Pancreas (tissue), 10 donors: ENCODE results near the gene ZAP70. TPM values are rescaled to one million over a fixed set of nuclear protein-coding genes. Genes with fewer than 3 reads are reported as not detected.
A peak's percentile ranks its signal among the peaks of the same experiment; 100 is the strongest.

Experiments used
- ATAC-seq, 4 donors: fragments of 200-7000 bp; cut with Tn5 transposase; one replicate each; pipeline versions ENCODE4 v1.8.0 to v1.9.1; 2020; ENCODE audit warnings: mild to moderate bottlenecking in 4 of 4, moderate library complexity in 4 of 4
- DNase-seq, 6 donors: peaks; one replicate each; pipeline ENCODE4 v3.0.0-alpha.2; 2020
- FAIRE-seq: peaks from 2 replicates; lab custom pipeline; 2012; peaks lifted over from hg19 to GRCh38; lab: Jason Lieb, UNC
- H3K27ac ChIP-seq, 4 donors: fragments of 200-600 bp; sonication (generic); 1 replicate in 3 of 4; 2 replicates in 1 of 4; pipeline versions ENCODE4 v1.5.0 to v1.8.0; 2020
- H3K27me3 ChIP-seq, 4 donors: fragments of 200-600 bp; one replicate each; pipeline ENCODE4 v1.8.0; 2021
- H3K36me3 ChIP-seq, 3 donors: fragments of 200-600 bp; sonication (generic) in 1 of 3; one replicate each; pipeline versions ENCODE4 v1.5.0 to v1.8.0; 2020 to 2021
- H3K4me1 ChIP-seq, 3 donors: fragments of 200-600 bp; one replicate each; pipeline ENCODE4 v1.8.0; 2021
- H3K4me3 ChIP-seq, 4 donors: fragments of 200-600 bp; sonication (generic) in 2 of 4; one replicate each; pipeline versions ENCODE4 v1.5.0 to v1.8.0; 2020 to 2021
- H3K9me3 ChIP-seq, 4 donors: fragments of 200-600 bp; one replicate each; pipeline ENCODE4 v1.8.0; 2021
- CTCF ChIP-seq, 4 donors: fragments of 200-600 bp; sonication (generic) in 3 of 4; IDR thresholded peaks; one replicate each; pipeline versions ENCODE4 v1.5.0 to v1.8.0; 2021; ENCODE audit warnings: antibody characterized with exemption in 4 of 4
- WGBS, 2 donors: extraction: QIAGEN DNeasy Blood & Tissue Kit; methylation state at CpG; one replicate each; pipeline ENCODE4 v1.1.7; 2013; 5-methylcytosine and 5-hydroxymethylcytosine counted together
- intact Hi-C, 3 donors: fragments of 100-400 bp; cut with DNase I; formaldehyde crosslinking; loops; one replicate each; pipeline versions ENCODE4 v1.11.1 to v1.14.2; 2022
- polyA plus RNA-seq, 2 donors: library from polyadenylated mRNA; stranded (reverse); fragments of 200-250 nt; gene quantifications; one replicate each; pipeline ENCODE4 v1.2.3, GENCODE V29; 2013
- total RNA-seq, 6 donors: library from RNA; stranded (reverse); fragmentation: NEBNext Ultra II Directional in 4 of 6; extraction: Animal tissue kit (Norgen Biotek cat#: 25700) in 4 of 6; gene quantifications; one replicate each; pipeline versions ENCODE4 v1.2.1 to v1.2.4, GENCODE V29; 2021 to 2023
- donor health status: healthy with polysubstance abuse.
- donor health status: DM: no; HTN: no; CAD: no; lungs with moderate emphysema.
- donor health status: DM: no; HTN: no; CAD: no.
- donor health status: control.
- donor health status: control.
- donor health status: Bipolar disorder and iron deficiency.
- donor health status: DM: yes; HTN: yes; CAD: no.
- donor health status: DM: no; HTN: no; CAD: no.
- donor health status: DM: no; HTN: no; CAD: no.
- donor health status: DM: yes; HTN: yes; CAD: no.

Gene ZAP70
- total and polyA plus RNA-seq, 8 donors = 0.42 to 2.6 (median 1.3) TPM

GRCh38 chr2:97781981-97782380 lies 68.6 kb downstream of the ZAP70 start:
- intact Hi-C loops = no loop called here
- H3K27ac ChIP-seq = no peak overlapping the region
- no peak for DNase-seq
- H3K27me3 ChIP-seq = no peaks in the 10 kb centered on the region
- H3K9me3 ChIP-seq = no peaks in the 10 kb centered on the region
- no peaks in the 10 kb centered on the region for H3K4me1 ChIP-seq
- peak in 1 of 4 donors; percentile 38 for ATAC-seq
- H3K4me3 ChIP-seq = no peak overlapping the region
- FAIRE-seq = no peak
- TF ChIP-seq CTCF (IDR thresholded peaks at IDR 0.05) = no peak
- WGBS, 2 donors = 86 to 93% methylated on average over 4 of the region's 4 CpGs
- no peaks in the 10 kb centered on the region for H3K36me3 ChIP-seq

GRCh38 chr2:97784953-97785352 lies 71.6 kb downstream of the ZAP70 start:
- ATAC-seq (no peak), FAIRE-seq (peak; percentile 34), DNase-seq (no peak)
- H3K4me3 ChIP-seq = no peak overlapping the region
- no peak for TF ChIP-seq CTCF (IDR thresholded peaks at IDR 0.05)
- no peak overlapping the region for H3K27ac ChIP-seq
- no peaks in the 10 kb centered on the region for H3K36me3 ChIP-seq
- intact Hi-C loops = no loop called here
- H3K27me3 ChIP-seq = no peaks in the 10 kb centered on the region
- no peaks in the 10 kb centered on the region for H3K4me1 ChIP-seq
- no peaks in the 10 kb centered on the region for H3K9me3 ChIP-seq

GRCh38 chr2:97785818-97786217 lies 72.4 kb downstream of the ZAP70 start:
- Histone ChIP-seq H3K4me3 (no peak overlapping the region), H3K27ac (no peak overlapping the region), H3K36me3 (no peaks in the 10 kb centered on the region), H3K9me3 (no peaks in the 10 kb centered on the region), H3K27me3 (no peaks in the 10 kb centered on the region), H3K4me1 (no peaks in the 10 kb centered on the region)
- intact Hi-C loops = no loop called here
- FAIRE-seq (no peak), ATAC-seq (no peak), DNase-seq (no peak)
- TF ChIP-seq CTCF (IDR thresholded peaks at IDR 0.05) = no peak
- 91 to 97% methylated on average over 2 of the region's 2 CpGs for WGBS, 2 donors

- DNase-seq = no peak
- H3K4me3 ChIP-seq = no peak overlapping the region
- H3K27ac ChIP-seq = no peak overlapping the region
- ATAC-seq = no peak
- TF ChIP-seq CTCF (IDR thresholded peaks at IDR 0.05) = no peak
- FAIRE-seq = no peak
- no peaks in the 10 kb centered on the region for H3K27me3 ChIP-seq
- H3K9me3 ChIP-seq = no peaks in the 10 kb centered on the region
- H3K4me1 ChIP-seq = no peaks in the 10 kb centered on the region
- H3K36me3 ChIP-seq = peaks cover 0 to 19% (median 6%) of the 10 kb centered on the region in 3 donors
- 93 to 96% methylated on average over 7 of the region's 7 CpGs for WGBS, 2 donors
- intact Hi-C loops = no loop called here
These were observed 75.7 kb downstream of the ZAP70 start for GRCh38 chr2:97788986-97789644.

Other genes starting within 250 kb of the ZAP70 start
- 10 to 100 TPM in 5 of 6 donors, 1 to 10 TPM in 1; 6.3 to 15.6 (median 13.3) TPM for gene ANKRD36B, start 123.7 kb upstream of the ZAP70 start, total RNA-seq
- 10 to 100 TPM; 35.6 to 45.9 TPM for gene ANKRD36B, start 123.7 kb upstream of the ZAP70 start, polyA plus RNA-seq
- 100 to 1,000 TPM in 3 of 6 donors, 10 to 100 TPM in 3; 73.5 to 109 (median 96.2) TPM for gene COX5B, start 67.5 kb upstream of the ZAP70 start, total RNA-seq
- gene COX5B, start 67.5 kb upstream of the ZAP70 start, polyA plus RNA-seq = 100 to 1,000 TPM; 210 to 214 TPM
- 10 to 100 TPM; 46.8 to 52.2 (median 49.1) TPM for gene ACTR1B, start 49.5 kb upstream of the ZAP70 start, total RNA-seq
- gene ACTR1B, start 49.5 kb upstream of the ZAP70 start, polyA plus RNA-seq = 10 to 100 TPM; 73.6 to 90.0 TPM
- gene C2orf92, start 43.9 kb upstream of the ZAP70 start, total RNA-seq = 10 to 100 TPM in 1 of 6 donors, 1 to 10 TPM in 5; 4.1 to 10.5 (median 7.1) TPM
- 10 to 100 TPM; 40.2 to 42.6 TPM for gene C2orf92, start 43.9 kb upstream of the ZAP70 start, polyA plus RNA-seq